Measurements from ENCODE around the gene PCDHA10.

PCDHA10 gene

GRCh38 chr5:140883927-140884697 is 28.4 kb downstream of the PCDHA10 start:
- no peak for DNase-seq

GRCh38 chr5:140916325-140916724 is 60.6 kb downstream of the PCDHA10 start:
- no peak for DNase-seq

All from activated CD8-positive, alpha-beta memory T cell treated with anti-CD3 and anti-CD28 coated beads, Interleukin-2, amount 50 U/mL, for 48 hours (primary cell).